Stomach (tissue), 4 donors: ENCODE results near the gene IL1RAPL2.

ENCODE experiments used
- CTCF ChIP-seq, 7 experiments: fragments of 450-650 bp in 4 of 7; fragments of 200-600 bp in 3 of 7; sonication (generic) in 3 of 7; IDR thresholded peaks; one replicate each; pipeline ENCODE4 v1.5.1; 2016 to 2019; ENCODE audit warnings: antibody characterized with exemption in 7 of 7, control low read depth in 2 of 7, mild to moderate bottlenecking in 1 of 7
- EP300 ChIP-seq: sonication (generic); formaldehyde crosslinking; IDR thresholded peaks from one replicate; pipeline ENCODE4 v1.6.1; 2017; ENCODE audit warnings: antibody characterized with exemption
- POLR2A ChIP-seq, 4 donors: fragments of 450-650 bp; IDR thresholded peaks; one replicate each; pipeline ENCODE4 v1.6.1; 2016; ENCODE audit warnings: antibody characterized with exemption in 4 of 4, control low read depth in 2 of 4, mild to moderate bottlenecking in 1 of 4, moderate library complexity in 1 of 4

GRCh38 chrX:105744946-105745345, 1178.9 kb downstream of the IL1RAPL2 start:
- TF ChIP-seq CTCF (IDR thresholded peaks at IDR 0.05) (no peak), POLR2A (IDR thresholded peaks at IDR 0.05) (no peak), EP300 (no peak)
